ENCODE measurements around the gene ULK1. TPM values are rescaled to one million over a fixed set of nuclear protein-coding genes. Genes with fewer than 3 reads are reported as not detected.
A peak's percentile ranks its signal among the peaks of the same experiment; 100 is the strongest.

Gene ULK1
- total and polyA plus RNA-seq, 2 of the 13 experiments (the other 11 are each of a cell fraction or from before 2014, with no cell fraction given) = 2.8 to 10.1 TPM

- no peaks in the 10 kb centered on the region for H4K20me1 ChIP-seq (ENCODE audit: insufficient read depth, low read length)
- DNase-seq (ENCODE audit: low spot score) (no peak), FAIRE-seq (no peak), ATAC-seq (no peak)
- H3K79me2 ChIP-seq (ENCODE audit: insufficient read depth, low read length) = no peaks in the 10 kb centered on the region
- CTCF ChIA-PET (ENCODE audit: low intra/inter-chr PET ratio, low total read pairs) = no interaction called here
- no peak overlapping the region for H2AFZ ChIP-seq (ENCODE audit: low read length)
- no peaks in the 10 kb centered on the region for H3K9me3 ChIP-seq (ENCODE audit: low read length)
- WGBS (ENCODE audit: low lambda C conversion rate) = 86% methylated on average over 25 of the region's 29 CpGs
- BruUV-seq (replicated peaks) = TSS peak; percentile 57
- no peak overlapping the region for H3K4me3 ChIP-seq (replicated peaks in 1 of 3; ENCODE audit: insufficient read depth in 1 of 3, low read depth in 2 of 3, low read length in 3 of 3)
- intact Hi-C loops (cut with micrococcal nuclease; ENCODE audit: unreplicated experiment) (loop anchor here (10.0 kb wide), 1 partner anchor 87 kb away; no protein-coding TSS in a partner anchor), in situ Hi-C loops (cut with HindIII; ENCODE audit: extremely low pct_ligation_motif_present, low pct_unique_long_range_greater_than_20kb) (no loop called here)
- no peak overlapping the region for H3K4me2 ChIP-seq (ENCODE audit: low read depth, low read length)
- H3K27ac ChIP-seq (ENCODE audit: extremely low read length, insufficient read depth, low read length) = no peak overlapping the region
- no peaks in the 10 kb centered on the region for H3K4me1 ChIP-seq (ENCODE audit: insufficient read depth, low read length)
- no peak overlapping the region for H3K9ac ChIP-seq (ENCODE audit: insufficient read depth, low read depth, low read length)
- POLR2A ChIA-PET = no interaction called here
- peak; percentile 46 for TF ChIP-seq AGO2 (optimal IDR thresholded peaks at IDR 0.05; ENCODE audit: low read depth, low read length)
- no peak for TF ChIP-seq HOXA9 (CRISPR knock-in tag; IDR thresholded peaks at IDR 0.05; ENCODE audit: borderline replicate concordance)
- no peak for TF ChIP-seq REL (CRISPR knock-in tag; conservative IDR thresholded peaks at IDR 0.05)
- H3K36me3 ChIP-seq (replicated peaks in 1 of 2; ENCODE audit: control insufficient read depth in 1 of 2, insufficient read depth in 2 of 2, low read length in 2 of 2) = peaks cover 4 to 13% of the 10 kb centered on the region in 2 experiments; a peak in 4 of 5 replicates
- H3K27me3 ChIP-seq (ENCODE audit: control insufficient read depth in 1 of 2, insufficient read depth in 2 of 2, low read length in 2 of 2) = no peaks in the 10 kb centered on the region
Measured at GRCh38 chr12:131921866-131922769, 27.7 kb downstream of the ULK1 start.

- intact Hi-C loops (cut with micrococcal nuclease; ENCODE audit: unreplicated experiment) (loop anchor here (10.0 kb wide), 1 partner anchor 88 kb away; no protein-coding TSS in a partner anchor), in situ Hi-C loops (cut with HindIII; ENCODE audit: extremely low pct_ligation_motif_present, low pct_unique_long_range_greater_than_20kb) (no loop called here)
- Histone ChIP-seq H3K9ac (ENCODE audit: insufficient read depth, low read depth, low read length) (no peak overlapping the region), H2AFZ (ENCODE audit: low read length) (no peak overlapping the region), H3K4me2 (ENCODE audit: low read depth, low read length) (no peak overlapping the region), H3K27me3 (ENCODE audit: control insufficient read depth in 1 of 2, insufficient read depth in 2 of 2, low read length in 2 of 2) (no peaks in the 10 kb centered on the region), H3K4me3 (replicated peaks in 1 of 3; ENCODE audit: insufficient read depth in 1 of 3, low read depth in 2 of 3, low read length in 3 of 3) (no peak overlapping the region), H4K20me1 (ENCODE audit: insufficient read depth, low read length) (no peaks in the 10 kb centered on the region), H3K27ac (ENCODE audit: extremely low read length, insufficient read depth, low read length) (no peak overlapping the region), H3K36me3 (replicated peaks in 1 of 2; ENCODE audit: control insufficient read depth in 1 of 2, insufficient read depth in 2 of 2, low read length in 2 of 2) (peaks cover 4 to 13% of the 10 kb centered on the region in 2 experiments; a peak in 4 of 5 replicates), H3K4me1 (ENCODE audit: insufficient read depth, low read length) (no peaks in the 10 kb centered on the region), H3K9me3 (ENCODE audit: low read length) (no peaks in the 10 kb centered on the region), H3K79me2 (ENCODE audit: insufficient read depth, low read length) (no peaks in the 10 kb centered on the region)
- DNase-seq (ENCODE audit: low spot score) = no peak
- TF ChIP-seq ZNF10 (CRISPR knock-in tag; IDR thresholded peaks at IDR 0.05; ENCODE audit: borderline replicate concordance, low read depth) = no peak
- TF ChIP-seq ZNF7 (CRISPR knock-in tag; IDR thresholded peaks at IDR 0.05) = no peak
- no peak for TF ChIP-seq SP1 (IDR thresholded peaks at IDR 0.05)
- no peak for TF ChIP-seq SP1 (CRISPR knock-in tag; IDR thresholded peaks at IDR 0.05)
- TF ChIP-seq AGO1 (IDR thresholded peaks at IDR 0.05; ENCODE audit: low read depth, low read length, poor library complexity, severe bottlenecking) = no peak
- TF ChIP-seq RFX1 (IDR thresholded peaks at IDR 0.05) = no peak
- no peak for TF ChIP-seq ZNF709 (CRISPR knock-in tag; IDR thresholded peaks at IDR 0.05)
- no peak for TF ChIP-seq GATA4 (IDR thresholded peaks at IDR 0.05; ENCODE audit: borderline replicate concordance, low read depth)
- ATAC-seq = no peak
- no TSS peak for BruUV-seq (replicated peaks)
- ChIA-PET CTCF (ENCODE audit: low intra/inter-chr PET ratio, low total read pairs) (no interaction called here), POLR2A (no interaction called here)
- 88% methylated on average over 13 of the region's 13 CpGs for WGBS (ENCODE audit: low lambda C conversion rate)
- no peak for FAIRE-seq
Measured at GRCh38 chr12:131922772-131923171, 28.4 kb downstream of the ULK1 start.

Measured in HepG2 (cell line).